ENCODE measurements around the gene SFRP5. TPM values are rescaled to one million over a fixed set of nuclear protein-coding genes. Genes with fewer than 3 reads are reported as not detected.

The SFRP5 gene
- total RNA-seq, 2 donors from 2014 or later: 163 to 226 TPM

- peaks cover 3 to 28% of the 10 kb centered on the region in 2 donors for H3K36me3 ChIP-seq (replicated peaks in 1 of 2; ENCODE audit: insufficient read depth in 1 of 2, low read depth in 2 of 2)
- intact Hi-C loops (cut with DNase I): loop anchor here (5.0 kb wide), 1 partner anchor 110 kb away; no protein-coding TSS in a partner anchor
- H3K9me3 ChIP-seq: no peaks in the 10 kb centered on the region
- H3K27me3 ChIP-seq: no peaks in the 10 kb centered on the region
- H3K4me1 ChIP-seq: peaks cover 17% of the 10 kb centered on the region
- DNase-seq (no peak), ATAC-seq (no peak)
- WGBS, 2 donors: 78 to 86% methylated on average over 4 to 5 of the region's 6 CpGs
- TF ChIP-seq CTCF (IDR thresholded peaks at IDR 0.05) (no peak), POLR2A (IDR thresholded peaks at IDR 0.05) (no peak)
- no peak overlapping the region for H3K27ac ChIP-seq
- H3K4me3 ChIP-seq: no peak overlapping the region
Observed at GRCh38 chr10:97757471-97757870, 14.3 kb downstream of the SFRP5 start.

GRCh38 chr10:97755718-97756117, 16.1 kb downstream of the SFRP5 start:
- H3K27me3 ChIP-seq: no peaks in the 10 kb centered on the region
- no peak overlapping the region for H3K4me3 ChIP-seq
- WGBS, 2 donors: 80 to 97% methylated on average over 1 to 6 of the region's 6 CpGs
- no peak overlapping the region for H3K27ac ChIP-seq
- peaks cover 10% of the 10 kb centered on the region for H3K4me1 ChIP-seq
- DNase-seq (no peak), ATAC-seq (no peak)
- peaks cover 3 to 37% of the 10 kb centered on the region in 2 donors for H3K36me3 ChIP-seq (replicated peaks in 1 of 2; ENCODE audit: insufficient read depth in 1 of 2, low read depth in 2 of 2)
- intact Hi-C loops (cut with DNase I): loop anchor here (5.0 kb wide), 1 partner anchor 112 kb away; no protein-coding TSS in a partner anchor
- no peaks in the 10 kb centered on the region for H3K9me3 ChIP-seq
- TF ChIP-seq CTCF (IDR thresholded peaks at IDR 0.05) (no peak), POLR2A (IDR thresholded peaks at IDR 0.05) (no peak)

GRCh38 chr10:97754726-97755125, 17.1 kb downstream of the SFRP5 start:
- Histone ChIP-seq H3K27ac (no peak overlapping the region), H3K36me3 (replicated peaks in 1 of 2; ENCODE audit: insufficient read depth in 1 of 2, low read depth in 2 of 2) (peaks cover 9 to 43% of the 10 kb centered on the region in 2 donors), H3K4me3 (no peak overlapping the region), H3K27me3 (no peaks in the 10 kb centered on the region), H3K9me3 (no peaks in the 10 kb centered on the region), H3K4me1 (peaks cover 3% of the 10 kb centered on the region)
- DNase-seq (no peak), ATAC-seq (no peak)
- WGBS, 2 donors: 48 to 97% methylated on average over 4 of the region's 4 CpGs
- no peak for TF ChIP-seq POLR2A (IDR thresholded peaks at IDR 0.05)
- TF ChIP-seq CTCF (IDR thresholded peaks at IDR 0.05): no peak
- intact Hi-C loops (cut with DNase I): loop anchor here (5.0 kb wide), 1 partner anchor 113 kb away; no protein-coding TSS in a partner anchor

GRCh38 chr10:97752956-97753355, 18.8 kb downstream of the SFRP5 start:
- Histone ChIP-seq H3K4me3 (no peak overlapping the region), H3K9me3 (no peaks in the 10 kb centered on the region), H3K27me3 (no peaks in the 10 kb centered on the region), H3K36me3 (replicated peaks in 1 of 2; ENCODE audit: insufficient read depth in 1 of 2, low read depth in 2 of 2) (peaks cover 9 to 51% of the 10 kb centered on the region in 2 donors), H3K4me1 (no peaks in the 10 kb centered on the region), H3K27ac (no peak overlapping the region)
- WGBS, 2 donors: 88 to 95% methylated on average over 17 to 18 of the region's 18 CpGs
- ATAC-seq (no peak), DNase-seq (no peak)
- TF ChIP-seq CTCF (IDR thresholded peaks at IDR 0.05): no peak
- intact Hi-C loops (cut with DNase I): no loop called here

- Histone ChIP-seq H3K9me3 (no peaks in the 10 kb centered on the region), H3K36me3 (replicated peaks in 1 of 2; ENCODE audit: insufficient read depth in 1 of 2, low read depth in 2 of 2) (peaks cover 9 to 39% of the 10 kb centered on the region in 2 donors), H3K27ac (no peak overlapping the region), H3K4me3 (no peak overlapping the region), H3K4me1 (peaks cover 6% of the 10 kb centered on the region), H3K27me3 (no peaks in the 10 kb centered on the region)
- DNase-seq: no peak
- no peak for ATAC-seq
- TF ChIP-seq POLR2A (IDR thresholded peaks at IDR 0.05) (no peak), CTCF (IDR thresholded peaks at IDR 0.05) (no peak)
- intact Hi-C loops (cut with DNase I): no loop called here
- 80 to 88% methylated on average over 10 of the region's 10 CpGs for WGBS, 2 donors
Observed at GRCh38 chr10:97748116-97748515, 23.7 kb downstream of the SFRP5 start.

All from body of pancreas (tissue), 4 donors.